ENCODE measurements around the gene ICAM1. TPM values are rescaled to one million over a fixed set of nuclear protein-coding genes. Genes with fewer than 3 reads are reported as not detected.
A peak's percentile ranks its signal among the peaks of the same experiment; 100 is the strongest.

The ICAM1 gene
- total RNA-seq, 1 donor from 2014 or later, result 245 TPM

DNA sequence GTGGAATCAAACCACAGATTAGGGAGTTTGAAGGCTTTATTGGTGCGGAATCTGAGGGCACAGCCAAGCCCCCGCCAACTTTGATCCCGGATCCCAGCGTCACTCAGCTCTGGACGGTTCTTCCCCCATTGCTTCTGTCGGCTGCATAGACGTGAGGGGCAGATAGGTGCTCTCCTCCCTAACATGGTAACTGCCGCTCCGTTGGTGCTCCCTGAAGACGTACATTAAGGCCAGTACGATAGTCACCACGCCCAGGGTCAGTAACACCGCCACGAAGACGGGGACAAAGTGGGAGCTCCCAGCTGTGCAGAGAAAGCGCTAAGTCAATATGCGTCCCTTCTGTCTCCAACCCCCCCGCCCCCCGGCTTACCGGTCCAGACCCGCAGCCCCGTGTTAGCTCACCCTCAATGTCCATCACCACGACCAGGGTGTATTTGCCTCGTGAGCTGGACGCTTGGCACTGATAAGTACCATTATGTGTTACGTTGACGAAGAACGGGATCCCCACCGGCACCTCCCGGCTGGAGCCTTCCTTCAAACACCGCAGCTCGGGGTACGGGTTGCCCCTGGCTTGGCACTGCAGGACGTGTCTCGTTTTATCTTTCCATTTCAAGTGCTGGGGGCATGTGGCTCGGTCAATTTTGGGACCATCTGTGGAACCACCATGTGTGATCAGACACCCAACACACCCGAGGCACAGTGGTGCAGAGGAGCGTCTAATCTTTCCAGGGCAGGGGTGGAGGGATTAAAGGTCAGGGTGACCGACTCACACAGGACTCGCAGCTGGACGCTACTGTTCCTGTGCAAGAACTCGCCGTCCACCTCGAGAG lies 63.1 kb downstream of the ICAM1 start:
- Histone ChIP-seq H3K27me3 (no peaks in the 10 kb centered on the region), H3K36me3 (peaks cover 15% of the 10 kb centered on the region), H3K4me3 (peak overlapping the region; percentile 74), H3K27ac (peak overlapping the region; percentile 86), H3K4me1 (peaks cover 13% of the 10 kb centered on the region), H3K9me3 (no peaks in the 10 kb centered on the region)
- TF ChIP-seq CTCF (IDR thresholded peaks at IDR 0.05), result no peak
- DNase-seq, result no peak
- ATAC-seq, result no peak
- intact Hi-C loops (cut with DNase I), result no loop called here

DNA sequence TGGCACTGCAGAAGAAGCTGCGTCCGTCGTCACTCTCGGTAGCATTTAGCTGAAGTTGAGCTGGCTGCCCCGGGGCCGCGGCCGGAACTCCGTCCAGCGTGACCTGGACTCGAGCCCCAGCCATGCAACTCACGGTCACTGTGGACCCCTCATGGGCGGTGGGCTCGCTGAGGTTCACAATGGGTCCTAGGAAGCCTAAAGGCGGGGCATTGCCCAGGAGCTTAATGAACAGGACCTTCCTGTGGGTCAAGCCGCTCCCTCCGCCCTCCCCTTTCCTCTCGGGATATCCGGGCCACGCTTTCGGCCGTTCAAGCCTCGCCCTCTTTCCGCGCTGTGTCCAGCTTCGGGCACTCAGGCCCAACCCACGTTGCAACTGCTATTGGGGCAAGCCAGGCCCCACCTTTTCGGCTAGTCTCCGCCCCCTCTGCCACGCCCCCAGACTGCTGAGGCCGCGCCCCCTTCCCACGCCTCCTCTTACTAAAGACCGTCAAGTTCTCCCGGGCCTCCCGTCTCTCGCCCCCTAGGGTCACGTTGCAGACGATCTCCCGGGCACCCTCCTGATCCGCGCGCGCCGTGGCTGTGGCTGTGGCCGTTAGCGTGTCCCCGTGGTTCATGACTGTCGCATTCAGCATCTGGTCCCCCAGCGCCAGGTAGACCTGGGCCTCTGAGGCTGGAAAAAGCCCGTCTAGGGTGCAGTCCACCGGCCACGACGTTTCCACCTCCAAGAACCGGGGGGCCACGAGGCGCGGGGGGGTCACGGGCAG lies 63.9 kb downstream of the ICAM1 start:
- H3K4me1 ChIP-seq, result peaks cover 13% of the 10 kb centered on the region
- intact Hi-C loops (cut with DNase I), result no loop called here

GRCh38 chr19:10335352-10335985 lies 64.5 kb downstream of the ICAM1 start:
- H3K9me3 ChIP-seq, result no peaks in the 10 kb centered on the region
- peaks cover under 1% of the 10 kb centered on the region for H3K36me3 ChIP-seq
- intact Hi-C loops (cut with DNase I), result no loop called here
- no peak for TF ChIP-seq CTCF (IDR thresholded peaks at IDR 0.05)
- DNase-seq (no peak), ATAC-seq (no peak)
- H3K4me1 ChIP-seq, result peaks cover 13% of the 10 kb centered on the region
- H3K27ac ChIP-seq, result no peak overlapping the region
- no peak overlapping the region for H3K4me3 ChIP-seq
- no peaks in the 10 kb centered on the region for H3K27me3 ChIP-seq

More for the DNA sequence above, 63.9 kb downstream of the ICAM1 start:
- peak; percentile 88 for ATAC-seq
- Histone ChIP-seq H3K4me3 (peak overlapping the region; percentile 74), H3K27me3 (no peaks in the 10 kb centered on the region), H3K27ac (peak overlapping the region; percentile 86), H3K9me3 (no peaks in the 10 kb centered on the region), H3K36me3 (peaks cover 7% of the 10 kb centered on the region)
- peak; percentile 97 for DNase-seq
- no peak for TF ChIP-seq CTCF (IDR thresholded peaks at IDR 0.05)

Small RNA genes within 50 kb of the gene (microRNA-seq; reads per million reads assigned to microRNA genes)
- gene MIR4322 (ENCODE audit: borderline microRNAs expressed), result not detected

Other genes with a start within 250 kb of the ICAM1 start
- gene SHFL, start 184.8 kb upstream of the ICAM1 start, total RNA-seq, result 52.0 TPM
- gene ANGPTL6, start 168.4 kb upstream of the ICAM1 start, total RNA-seq, result 0.23 TPM
- 35.2 TPM for gene PPAN, start 164.8 kb upstream of the ICAM1 start, total RNA-seq
- gene P2RY11, start 159.4 kb upstream of the ICAM1 start, total RNA-seq, result 13.5 TPM
- 175 TPM for gene EIF3G, start 151.2 kb upstream of the ICAM1 start, total RNA-seq
- gene DNMT1, start 76.2 kb upstream of the ICAM1 start, total RNA-seq, result 72.1 TPM
- 21.7 TPM for gene S1PR2, start 39.8 kb upstream of the ICAM1 start, total RNA-seq
- gene MRPL4, start 18.9 kb upstream of the ICAM1 start, total RNA-seq, result 41.5 TPM
- 11.1 TPM for gene ICAM4, start 15.8 kb downstream of the ICAM1 start, total RNA-seq
- gene ICAM5, start 18.8 kb downstream of the ICAM1 start, total RNA-seq, result 18.3 TPM
- 3.8 TPM for gene ZGLP1, start 38.7 kb downstream of the ICAM1 start, total RNA-seq
- 19.2 TPM for gene FDX2, start 44.9 kb downstream of the ICAM1 start, total RNA-seq
- gene RAVER1, start 62.4 kb downstream of the ICAM1 start, total RNA-seq, result 25.4 TPM
- 23.8 TPM for gene ICAM3, start 68.5 kb downstream of the ICAM1 start, total RNA-seq
- gene TYK2, start 109.5 kb downstream of the ICAM1 start, total RNA-seq, result 140 TPM
- gene CDC37, start 132.4 kb downstream of the ICAM1 start, total RNA-seq, result 154 TPM
- 35.5 TPM for gene PDE4A, start 149.4 kb downstream of the ICAM1 start, total RNA-seq
- gene KEAP1, start 232.2 kb downstream of the ICAM1 start, total RNA-seq, result 69.1 TPM
- 2.1 TPM for gene S1PR5, start 246.3 kb downstream of the ICAM1 start, total RNA-seq